Stimulated activated CD8-positive, alpha-beta memory T cell treated with anti-CD3 and anti-CD28 coated beads, Interleukin-2, amount 100 ng/mL, for 1 hour (primary cell): Measurements from ENCODE around the gene HSPA4L.

ENCODE experiments used
- DNase-seq, 2 donors: peaks; one replicate each; pipeline ENCODE4 v3.0.0-alpha.2; 2020; ENCODE audit warnings: low read depth in 2 of 2

HSPA4L gene

DNA sequence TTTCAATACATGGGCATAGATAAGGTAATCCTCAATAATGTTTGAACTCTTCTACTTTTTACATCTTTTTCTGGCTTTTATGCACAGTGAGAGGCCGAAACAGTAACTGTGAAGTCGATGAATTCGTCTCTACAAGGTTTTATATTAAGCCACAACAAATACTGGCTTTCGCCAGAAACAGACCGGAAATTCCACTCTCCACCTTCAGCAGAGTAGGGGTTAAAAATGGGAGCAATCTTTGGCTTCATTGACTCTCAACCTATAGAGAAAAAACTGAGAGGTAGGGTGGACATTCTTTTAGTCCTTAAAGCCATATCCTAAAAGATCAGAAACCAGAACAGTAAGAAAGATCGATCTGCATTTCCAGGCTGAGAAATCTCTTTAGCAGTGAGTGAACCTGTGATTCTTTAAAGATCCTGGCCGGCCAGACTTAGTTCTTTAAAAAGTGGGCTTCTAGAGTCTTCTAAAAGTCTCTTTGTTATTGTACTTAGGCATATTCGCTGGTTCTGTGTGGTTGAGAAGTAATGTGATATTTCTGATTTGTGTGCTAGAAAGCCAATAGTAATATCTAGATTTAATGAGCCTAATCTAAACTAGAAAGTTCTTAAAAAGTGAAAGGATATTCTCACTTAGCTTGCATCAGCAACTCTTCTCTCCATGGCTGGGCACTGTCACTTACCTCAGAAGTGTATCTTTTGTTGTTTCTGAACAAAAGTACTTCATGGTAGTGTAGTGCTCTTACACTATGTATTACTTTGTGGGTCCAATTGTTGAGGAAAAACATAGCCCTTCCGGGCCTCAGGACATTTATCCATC is 2.0 kb downstream of the HSPA4L start:
- DNase-seq = no peak

GRCh38 chr4:127788517-127788916 is 6.4 kb downstream of the HSPA4L start:
- no peak for DNase-seq

GRCh38 chr4:127791391-127791790 is 9.3 kb downstream of the HSPA4L start:
- no peak for DNase-seq

DNA sequence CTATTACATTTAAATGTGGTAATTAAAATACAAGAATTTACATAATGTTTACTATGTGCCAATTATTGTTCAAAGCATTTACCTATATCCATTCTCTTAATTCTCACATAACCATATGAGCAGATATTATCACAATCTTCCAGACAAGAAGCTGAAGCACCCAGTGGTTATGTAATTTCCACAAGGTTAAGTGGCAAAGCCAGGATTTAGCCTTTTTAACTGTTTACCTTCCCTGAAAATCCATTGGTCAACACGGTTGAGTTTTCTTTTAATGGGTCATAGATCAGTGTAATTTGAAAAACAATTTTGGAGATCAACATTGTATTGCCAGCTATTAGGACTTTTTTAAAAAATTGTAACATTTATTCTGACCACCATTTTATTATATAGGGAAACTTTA is 11.4 kb downstream of the HSPA4L start:
- no peak for DNase-seq

- no peak for DNase-seq
Measured at GRCh38 chr4:127799711-127800110, 17.6 kb downstream of the HSPA4L start.

- DNase-seq = no peak
Measured at GRCh38 chr4:127809173-127809800, 27.2 kb downstream of the HSPA4L start.

- DNase-seq = no peak
Measured at GRCh38 chr4:127810551-127810950, 28.4 kb downstream of the HSPA4L start.

DNA sequence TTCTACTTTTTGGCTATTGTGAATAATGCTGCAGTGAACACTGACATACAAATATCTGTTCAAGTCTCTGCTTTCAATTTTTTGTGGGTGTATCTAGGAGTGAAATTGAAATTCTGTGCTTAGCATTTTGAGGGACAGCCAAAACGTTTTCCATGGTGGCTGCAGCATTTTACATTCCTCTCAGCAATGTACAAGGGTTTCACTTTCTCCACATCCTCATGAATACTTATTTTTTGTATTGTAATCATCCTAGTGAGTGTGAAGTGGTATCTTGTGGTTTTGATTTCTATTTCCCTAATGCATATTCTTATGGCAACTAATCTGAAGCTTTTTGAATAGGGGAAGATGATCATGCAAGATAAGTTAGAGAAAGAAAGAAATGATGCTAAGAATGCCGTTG is 40.3 kb downstream of the HSPA4L start:
- DNase-seq = no peak

- no peak for DNase-seq
Measured at GRCh38 chr4:127828121-127828520, 46.0 kb downstream of the HSPA4L start.

DNA sequence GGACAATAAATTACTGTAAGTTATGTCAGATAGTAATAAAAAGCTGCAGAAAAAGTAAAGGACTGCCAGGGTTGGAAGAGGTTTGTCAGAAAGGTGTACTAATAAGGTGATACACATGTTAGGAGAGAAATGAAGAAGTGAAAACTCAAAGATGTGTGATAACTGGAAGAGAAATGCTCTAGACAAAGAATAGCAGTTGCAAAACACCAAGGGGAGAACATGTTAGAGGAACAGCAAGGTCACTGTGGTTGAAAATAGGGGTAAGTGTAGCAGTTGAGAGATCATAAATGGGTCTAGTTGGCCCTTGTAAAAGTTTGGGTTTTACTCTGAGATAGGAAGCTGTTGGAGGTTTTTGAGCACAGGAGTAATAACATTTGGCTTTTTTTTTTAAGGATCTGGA is 46.9 kb downstream of the HSPA4L start:
- DNase-seq = no peak

DNA sequence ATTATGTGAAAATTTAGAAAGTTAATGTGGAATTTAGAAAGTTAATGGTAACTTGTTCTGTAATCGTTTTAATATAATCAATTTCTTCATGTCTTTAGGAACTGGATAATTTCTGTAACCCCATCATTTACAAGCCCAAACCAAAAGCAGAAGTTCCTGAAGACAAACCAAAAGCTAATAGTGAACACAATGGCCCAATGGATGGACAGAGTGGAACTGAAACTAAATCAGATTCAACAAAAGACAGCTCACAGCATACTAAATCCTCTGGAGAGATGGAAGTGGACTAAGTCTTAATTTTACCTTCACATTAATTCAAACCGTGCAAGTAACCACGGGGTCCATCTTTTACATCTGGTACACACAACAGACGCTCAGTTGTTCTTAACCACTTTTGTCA is 50.5 kb downstream of the HSPA4L start:
- no peak for DNase-seq

DNA sequence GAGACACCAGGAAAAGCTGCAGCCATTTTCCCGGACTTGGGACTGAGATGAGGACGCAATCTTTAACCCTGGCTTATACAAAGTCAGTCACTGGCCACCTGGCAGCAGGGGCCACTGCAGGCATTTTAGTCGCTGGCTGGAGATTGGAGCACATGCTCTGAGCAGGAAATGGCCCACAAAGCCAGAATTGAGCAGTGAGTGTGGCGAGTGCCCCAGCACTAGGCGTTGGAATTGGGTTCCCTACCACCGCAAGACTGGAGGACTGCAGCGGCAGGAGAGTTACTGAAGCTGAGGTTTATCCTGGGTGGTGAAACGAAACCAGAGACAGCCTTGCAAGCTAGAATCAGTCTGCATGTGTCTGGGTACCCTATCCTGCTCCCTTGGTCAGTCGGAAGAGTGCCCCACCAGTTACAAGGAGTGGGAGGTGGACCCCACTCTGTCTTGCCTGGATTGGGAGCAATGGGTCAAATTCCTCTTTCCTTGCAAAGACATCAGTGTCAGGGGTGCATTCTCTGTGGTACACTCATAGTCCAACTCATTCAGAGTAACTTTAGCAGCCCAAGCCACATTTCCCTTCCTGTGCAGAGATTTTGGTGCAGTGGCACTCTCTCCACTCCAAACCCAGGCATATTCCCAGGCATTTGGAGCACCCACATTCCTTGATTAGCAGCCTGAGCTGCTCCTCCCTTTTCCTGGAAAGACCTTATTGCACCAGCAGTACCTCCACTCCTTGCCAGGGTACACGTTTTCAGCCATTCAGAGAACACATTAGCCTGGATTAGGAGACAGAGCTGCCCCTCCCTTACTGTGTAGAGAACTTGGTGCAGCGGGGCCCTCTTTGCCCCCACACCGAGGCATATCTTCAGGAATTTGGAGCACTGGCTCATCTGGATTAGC is 61.8 kb downstream of the HSPA4L start:
- DNase-seq = no peak

DNA sequence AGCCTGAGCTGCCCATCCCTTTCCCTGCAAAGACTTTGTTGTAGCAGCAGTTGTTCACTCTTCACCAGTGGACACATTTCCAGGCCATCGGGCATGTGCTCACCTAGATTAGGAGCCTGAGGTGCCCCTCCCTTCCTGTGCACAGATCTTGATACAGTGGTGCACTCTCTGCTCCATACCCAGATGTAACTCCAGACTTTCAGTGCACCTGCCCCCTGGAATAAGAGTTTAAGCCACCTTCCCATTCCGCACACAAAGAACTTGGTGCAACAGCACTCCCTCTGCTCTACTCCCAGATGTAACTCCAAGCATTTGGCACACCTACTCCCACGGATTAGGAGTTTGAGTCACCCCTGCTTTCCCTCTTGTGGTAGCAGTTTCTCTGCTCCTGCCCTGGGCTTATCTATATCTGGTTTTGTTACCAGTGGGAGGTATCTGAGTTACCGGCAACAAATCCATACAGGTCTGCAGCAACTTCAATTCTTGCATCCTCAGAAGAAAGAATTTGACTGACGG is 62.5 kb downstream of the HSPA4L start:
- no peak for DNase-seq

GRCh38 chr4:127846061-127846460 is 63.9 kb downstream of the HSPA4L start:
- DNase-seq = no peak

DNA sequence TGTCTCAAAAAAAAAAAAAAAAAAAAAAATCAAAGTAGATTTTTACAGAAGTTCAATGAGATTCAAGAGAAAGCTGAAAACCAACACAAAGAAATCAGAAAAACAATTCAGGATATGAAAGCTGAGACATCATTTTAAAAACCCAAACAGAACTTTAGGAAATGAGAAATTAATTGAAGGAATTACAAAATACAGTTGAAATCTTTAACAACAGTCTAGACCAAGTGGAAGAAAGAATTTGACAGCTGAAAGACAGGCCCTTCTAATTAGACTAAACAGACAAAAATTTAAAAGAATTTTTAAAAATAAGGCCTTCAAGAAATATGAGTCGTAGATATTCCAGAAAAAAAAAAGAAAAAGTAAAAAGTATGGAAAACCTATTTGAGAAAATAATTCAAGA is 64.6 kb downstream of the HSPA4L start:
- DNase-seq = no peak

DNA sequence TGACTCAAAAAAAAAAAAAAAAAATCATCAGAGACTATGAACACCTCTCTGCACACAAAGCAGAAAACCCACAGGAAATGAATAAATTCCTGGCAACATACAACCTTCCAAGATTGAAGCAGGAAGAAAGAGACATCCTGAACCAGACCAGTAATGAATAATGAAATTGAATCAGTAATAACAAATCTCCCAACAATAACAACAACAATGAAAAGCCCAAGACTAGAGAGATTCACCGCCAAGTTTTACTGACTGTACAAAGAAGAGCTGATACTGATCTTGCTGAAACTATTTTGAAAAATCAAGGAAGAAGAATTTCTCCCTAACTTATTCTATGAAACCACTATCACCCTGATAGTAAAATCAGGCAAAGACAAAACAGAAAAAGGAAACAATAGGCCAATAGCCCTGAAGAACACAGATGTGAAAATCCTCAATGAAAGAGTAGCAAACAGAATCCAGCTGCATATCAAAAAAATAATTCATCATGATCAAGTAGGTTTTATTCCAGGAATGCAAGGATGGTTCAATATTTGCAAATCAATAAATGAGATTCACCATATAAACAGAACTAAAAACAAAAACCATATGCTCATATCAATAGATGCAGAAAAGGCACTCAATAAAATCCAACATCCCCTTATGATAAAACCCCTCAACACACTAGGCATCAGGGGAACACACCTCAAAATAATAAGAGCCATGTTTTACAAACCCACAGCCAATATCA is 67.5 kb downstream of the HSPA4L start:
- no peak for DNase-seq

DNA sequence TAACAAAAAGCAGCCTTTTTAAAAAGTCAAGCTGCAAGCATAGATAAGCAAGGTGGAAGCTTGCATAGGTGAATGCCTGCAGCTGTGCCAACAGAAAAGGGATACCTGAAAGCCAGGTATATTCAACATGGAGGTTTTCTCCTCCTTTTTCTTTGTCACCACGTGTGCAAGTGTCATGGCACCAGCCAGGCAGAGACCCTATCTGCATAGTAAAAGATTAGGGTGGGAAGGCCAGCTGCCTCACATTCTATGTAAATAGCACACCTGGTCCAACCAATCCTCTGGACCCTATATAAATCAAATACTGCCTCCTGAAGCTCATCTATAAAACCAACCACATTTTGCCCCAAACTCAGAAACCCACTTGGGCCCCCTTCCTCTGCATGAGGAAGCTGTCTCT is 70.5 kb downstream of the HSPA4L start:
- DNase-seq = no peak

GRCh38 chr4:127856196-127856812 is 74.2 kb downstream of the HSPA4L start:
- no peak for DNase-seq

- DNase-seq = no peak
Measured at GRCh38 chr4:127856813-127857447, 74.8 kb downstream of the HSPA4L start.

- DNase-seq = no peak
Measured at GRCh38 chr4:127857641-127858040, 75.5 kb downstream of the HSPA4L start.

- no peak for DNase-seq
Measured at GRCh38 chr4:127868196-127868595, 86.1 kb downstream of the HSPA4L start.
